ENCODE results near the gene UBE2D3. TPM values are rescaled to one million over a fixed set of nuclear protein-coding genes. Genes with fewer than 3 reads are reported as not detected.

The UBE2D3 gene
- total RNA-seq, 6 experiments from 2014 or later, result 127 to 304 (median 190) TPM

GRCh38 chr4:102827674-102828496, 534 bp upstream of the UBE2D3 start:
- Histone ChIP-seq H3K36me3 (no peaks in the 10 kb centered on the region), H3K4me3 (peak overlapping the region; percentile 69 to 86 (median 76)), H3K4me1 (peaks cover 0 to 26% (median 9%) of the 10 kb centered on the region in 4 donors), H3K9me3 (no peaks in the 10 kb centered on the region), H3K27ac (peak overlapping the region; percentile 100), H3K27me3 (no peaks in the 10 kb centered on the region)
- peak; percentile 72 to 86 (median 79) for ATAC-seq
- TF ChIP-seq POLR2A (IDR thresholded peaks at IDR 0.05) (peak; percentile 93), CTCF (IDR thresholded peaks at IDR 0.05) (no peak)
- DNase-seq, result peak; percentile 99 to 100 (median 100)
- intact Hi-C loops (cut with DNase I), result loop anchor here (5.0 kb wide), 2 partner anchors 39 to 49 kb away; partner anchors contain the start of gene CISD2 (in 1 of the 2)
- 0% methylated on average over 30 of the region's 50 CpGs for WGBS (ENCODE audit: insufficient coverage, low coverage, low lambda C conversion rate, missing lambda C conversion rate)

GRCh38 chr4:102826105-102826889, 1.1 kb downstream of the UBE2D3 start:
- DNase-seq, result no peak
- no peak for TF ChIP-seq CTCF (IDR thresholded peaks at IDR 0.05)
- TF ChIP-seq POLR2A (IDR thresholded peaks at IDR 0.05), result no peak
- H3K27ac ChIP-seq, result peak overlapping the region; percentile 100
- no peaks in the 10 kb centered on the region for H3K9me3 ChIP-seq
- H3K36me3 ChIP-seq, result no peaks in the 10 kb centered on the region
- intact Hi-C loops (cut with DNase I), result loop anchor here (5.0 kb wide), 2 partner anchors 41 to 51 kb away; partner anchors contain the start of gene CISD2 (in 1 of the 2)
- peak overlapping the region; percentile 69 to 86 (median 76) for H3K4me3 ChIP-seq
- no peaks in the 10 kb centered on the region for H3K27me3 ChIP-seq
- no peak for ATAC-seq
- H3K4me1 ChIP-seq, result peaks cover 0 to 40% (median 19%) of the 10 kb centered on the region in 4 donors
- WGBS (ENCODE audit: insufficient coverage, low coverage, low lambda C conversion rate, missing lambda C conversion rate), result under 1% methylated on average over 35 of the region's 38 CpGs

DNA sequence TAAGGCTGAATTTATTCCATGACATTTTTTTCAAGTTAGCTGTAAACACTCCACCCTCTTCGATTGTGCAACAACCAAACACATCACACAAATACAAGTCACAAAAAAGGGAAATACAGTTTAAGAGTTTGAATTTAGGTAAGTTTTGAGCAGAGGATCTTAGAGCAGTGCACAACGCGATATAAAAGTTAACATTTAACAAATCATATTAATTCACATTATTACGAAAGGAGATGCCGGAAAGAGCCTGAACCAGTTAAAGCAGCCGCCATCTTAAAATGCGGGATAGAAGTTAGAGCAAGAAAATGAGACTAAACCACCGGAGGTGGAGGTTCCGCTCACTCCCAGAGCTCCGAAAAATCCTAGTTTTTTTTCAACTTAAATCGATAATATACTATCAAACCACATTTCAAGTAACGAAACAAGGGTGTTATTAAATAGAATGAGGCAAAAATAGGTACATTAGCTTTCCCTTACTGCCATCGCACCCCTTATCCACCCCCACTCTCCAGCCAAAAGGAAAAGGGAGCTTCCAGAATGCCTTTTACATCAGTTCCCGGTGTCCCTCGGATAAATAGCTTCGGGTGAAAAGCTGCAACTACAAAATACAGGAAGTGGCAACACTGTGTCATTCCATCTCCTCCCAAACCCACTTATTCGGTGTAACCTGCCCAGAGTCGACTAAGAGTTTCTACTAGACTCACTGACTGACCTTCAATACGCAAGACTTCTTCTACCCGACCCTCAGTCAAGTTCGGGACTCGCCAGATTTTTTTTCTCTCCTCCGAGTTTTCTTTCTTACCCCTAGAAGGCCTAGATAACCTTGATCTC, 1.9 kb downstream of the UBE2D3 start:
- peak in 1 of 3 donors; percentile 56 for DNase-seq
- peak overlapping the region; percentile 100 for H3K27ac ChIP-seq
- H3K4me3 ChIP-seq, result peak overlapping the region; percentile 69 to 86 (median 76)
- no peaks in the 10 kb centered on the region for H3K27me3 ChIP-seq
- peak in 1 of 4 donors; percentile 0 for ATAC-seq
- H3K9me3 ChIP-seq, result no peaks in the 10 kb centered on the region
- H3K4me1 ChIP-seq, result peaks cover 0 to 48% (median 23%) of the 10 kb centered on the region in 4 donors
- TF ChIP-seq CTCF (IDR thresholded peaks at IDR 0.05) (no peak), POLR2A (IDR thresholded peaks at IDR 0.05) (peak; percentile 46)
- intact Hi-C loops (cut with DNase I), result loop anchor here (5.0 kb wide), 2 partner anchors 42 to 52 kb away; partner anchors contain the start of gene CISD2 (in 1 of the 2)
- WGBS (ENCODE audit: insufficient coverage, low coverage, low lambda C conversion rate, missing lambda C conversion rate), result under 1% methylated on average over 23 of the region's 23 CpGs
- no peaks in the 10 kb centered on the region for H3K36me3 ChIP-seq

GRCh38 chr4:102824398-102824797, 3.0 kb downstream of the UBE2D3 start:
- intact Hi-C loops (cut with DNase I), result no loop called here
- DNase-seq, result no peak
- Histone ChIP-seq H3K9me3 (no peaks in the 10 kb centered on the region), H3K4me1 (peaks cover 0 to 59% (median 24%) of the 10 kb centered on the region in 4 donors), H3K36me3 (no peaks in the 10 kb centered on the region), H3K27me3 (no peaks in the 10 kb centered on the region), H3K4me3 (peak overlapping the region; percentile 69 to 86 (median 76)), H3K27ac (peak overlapping the region; percentile 100)
- TF ChIP-seq POLR2A (IDR thresholded peaks at IDR 0.05) (no peak), CTCF (IDR thresholded peaks at IDR 0.05) (no peak)
- ATAC-seq, result no peak
- 0% methylated on average over 2 of the region's 2 CpGs for WGBS (ENCODE audit: insufficient coverage, low coverage, low lambda C conversion rate, missing lambda C conversion rate)

All from right lobe of liver (tissue), 6 donors.